GM19455 (cell line): ENCODE data around the gene QSOX1.

Experiments used
- ATAC-seq: cut with Tn5 transposase; IDR thresholded peaks from one replicate; pipeline ENCODE4 v1.9.1; 2021; ENCODE audit not compliant: unreplicated experiment

QSOX1 gene

GRCh38 chr1:180232521-180233043 is 77.9 kb downstream of the QSOX1 start:
- ATAC-seq = no peak

DNA sequence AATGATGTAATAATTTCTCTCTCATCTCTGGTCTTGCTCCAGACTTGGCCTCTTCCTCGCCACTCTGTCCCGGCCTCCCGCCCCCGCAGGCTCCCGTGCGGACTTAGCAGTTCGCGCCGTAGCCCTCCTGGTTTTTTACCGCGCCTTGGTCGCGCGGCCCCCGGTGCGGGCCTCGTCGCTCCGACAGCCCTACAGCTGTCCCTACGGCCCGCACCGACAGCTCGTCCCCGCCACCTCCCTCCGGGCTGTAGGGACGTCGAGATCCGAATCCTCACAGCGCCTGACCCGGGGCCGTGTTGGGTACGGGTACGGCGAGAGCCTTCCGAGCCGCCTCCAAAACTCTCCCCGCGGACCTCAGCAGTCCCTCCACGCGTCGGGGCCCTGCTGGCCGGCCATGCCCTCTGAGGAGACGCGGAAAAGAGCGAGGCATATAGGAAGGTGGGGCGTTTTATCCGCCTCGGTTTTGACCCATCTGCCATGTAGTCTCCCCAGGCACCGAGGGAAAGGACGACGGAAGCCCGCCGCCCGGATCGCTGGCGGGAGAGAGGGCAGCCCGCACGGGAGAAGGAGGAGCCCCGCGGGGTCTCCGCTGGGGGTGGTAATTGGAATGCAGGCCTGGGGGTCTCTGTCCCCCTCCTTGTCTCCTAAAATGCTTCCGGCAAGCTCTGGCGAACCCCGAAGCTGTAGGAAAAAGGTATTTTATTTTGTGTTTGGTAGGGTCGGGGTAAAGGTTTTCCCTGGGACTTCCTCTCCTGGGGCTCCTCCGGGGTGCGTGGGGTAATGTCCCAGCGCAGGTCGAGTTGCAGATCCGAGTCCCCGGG is 78.7 kb downstream of the QSOX1 start:
- ATAC-seq = no peak

- no peak for ATAC-seq
Observed at GRCh38 chr1:180234369-180235076, 79.9 kb downstream of the QSOX1 start.

GRCh38 chr1:180235077-180235501 is 80.4 kb downstream of the QSOX1 start:
- ATAC-seq = no peak

DNA sequence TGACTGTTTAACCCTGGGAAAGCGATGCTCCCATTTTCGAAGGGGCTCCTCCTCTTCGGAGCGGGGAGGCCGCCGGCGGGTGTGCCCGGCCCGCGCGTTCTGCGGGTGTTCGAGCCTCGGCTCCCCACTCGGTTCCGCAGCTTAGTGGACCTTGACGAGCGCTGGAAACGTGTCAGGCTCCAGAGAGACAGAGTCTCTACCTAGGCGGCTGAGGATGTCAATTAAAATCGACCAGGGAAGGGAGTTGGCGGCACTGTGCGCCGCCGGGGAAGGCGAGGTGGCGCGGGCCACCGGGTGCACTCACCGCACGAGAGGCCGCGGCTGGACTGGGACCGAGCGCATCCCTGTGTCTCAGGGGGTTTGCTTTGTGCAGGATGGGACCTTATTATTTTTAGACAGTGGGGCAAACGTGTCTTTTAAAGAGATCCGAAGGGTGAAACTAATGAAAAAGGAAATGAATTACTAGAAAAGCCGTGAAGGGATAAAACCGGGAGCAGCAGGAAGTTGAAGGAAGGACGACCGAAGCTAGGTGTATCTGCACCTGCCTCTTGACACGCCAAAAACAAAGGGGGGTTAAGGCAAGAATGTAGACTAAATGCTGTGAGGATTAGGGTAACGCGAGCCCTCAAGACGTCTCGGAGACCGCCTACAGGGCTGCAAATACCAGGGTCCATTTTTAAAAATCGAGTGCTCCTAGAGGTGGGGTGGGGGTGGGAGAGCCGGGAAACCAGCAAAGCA is 81.0 kb downstream of the QSOX1 start:
- ATAC-seq = no peak

DNA sequence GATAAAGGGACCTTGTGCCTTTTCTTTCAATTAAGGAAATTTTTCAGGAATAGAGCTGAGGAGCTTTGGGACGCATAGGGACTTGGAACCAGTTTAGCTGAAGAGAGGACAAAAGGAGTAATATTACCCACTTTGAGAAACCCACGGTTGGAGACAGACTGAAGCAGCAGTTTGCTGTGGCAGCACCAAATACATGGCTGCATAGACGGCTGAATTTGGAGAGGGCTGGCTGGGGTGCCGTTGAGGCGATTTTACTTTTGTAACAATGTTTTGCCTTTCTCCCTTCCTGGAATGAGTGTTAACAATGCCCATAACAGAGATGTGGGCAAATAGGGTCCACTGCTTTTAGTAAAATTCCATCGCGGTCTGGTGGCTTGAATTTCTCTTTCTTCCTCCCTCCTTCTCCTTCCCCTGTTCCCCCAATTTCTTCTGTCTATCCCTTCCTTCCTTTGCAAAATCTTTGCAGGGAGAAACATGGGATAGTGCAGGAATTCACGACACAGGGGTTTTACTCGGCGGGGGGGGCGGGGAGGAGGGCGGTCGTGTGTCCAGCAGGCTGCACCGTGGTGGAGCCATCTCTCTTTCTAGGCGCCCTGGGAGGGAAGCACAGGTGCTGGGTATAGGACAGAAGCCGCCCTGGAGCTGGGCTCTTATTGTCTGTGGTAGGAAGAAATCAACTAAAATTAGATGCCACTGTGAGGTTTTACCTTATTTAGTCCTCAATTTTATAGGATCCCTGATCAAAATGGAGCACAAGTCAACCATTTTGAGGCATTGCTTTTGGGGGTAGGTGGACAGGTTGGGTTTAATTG is 82.2 kb downstream of the QSOX1 start:
- ATAC-seq = no peak

DNA sequence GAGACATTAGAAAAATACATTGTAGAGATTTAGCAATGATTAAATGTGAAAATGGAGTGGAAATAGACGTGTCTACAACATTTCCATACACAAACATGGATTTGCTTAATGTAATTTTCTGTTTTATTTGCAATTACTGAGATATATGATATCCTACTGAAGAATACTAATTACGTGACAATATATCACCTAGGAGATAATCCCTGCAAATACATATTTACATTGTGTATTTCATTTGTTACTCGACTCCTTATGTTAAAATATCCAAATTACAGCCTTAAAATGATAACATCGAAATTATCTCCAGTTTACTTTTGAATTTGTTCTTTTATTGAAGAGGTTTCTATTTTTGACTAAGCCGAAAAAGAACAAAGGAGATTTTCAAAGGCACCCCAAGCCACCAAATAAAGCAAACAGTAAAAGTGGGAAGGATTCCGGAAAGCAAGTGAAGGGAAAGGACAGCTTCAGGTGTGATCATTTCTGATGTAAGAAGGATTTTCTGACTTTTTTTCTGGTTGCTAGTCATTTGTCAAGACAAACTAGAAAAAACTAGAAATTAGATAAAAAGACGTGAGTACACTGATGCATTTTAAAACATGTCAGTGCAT is 83.3 kb downstream of the QSOX1 start:
- no peak for ATAC-seq

- no peak for ATAC-seq
Observed at GRCh38 chr1:180238675-180239074, 84.0 kb downstream of the QSOX1 start.

GRCh38 chr1:180239145-180240096 is 84.8 kb downstream of the QSOX1 start:
- no peak for ATAC-seq

DNA sequence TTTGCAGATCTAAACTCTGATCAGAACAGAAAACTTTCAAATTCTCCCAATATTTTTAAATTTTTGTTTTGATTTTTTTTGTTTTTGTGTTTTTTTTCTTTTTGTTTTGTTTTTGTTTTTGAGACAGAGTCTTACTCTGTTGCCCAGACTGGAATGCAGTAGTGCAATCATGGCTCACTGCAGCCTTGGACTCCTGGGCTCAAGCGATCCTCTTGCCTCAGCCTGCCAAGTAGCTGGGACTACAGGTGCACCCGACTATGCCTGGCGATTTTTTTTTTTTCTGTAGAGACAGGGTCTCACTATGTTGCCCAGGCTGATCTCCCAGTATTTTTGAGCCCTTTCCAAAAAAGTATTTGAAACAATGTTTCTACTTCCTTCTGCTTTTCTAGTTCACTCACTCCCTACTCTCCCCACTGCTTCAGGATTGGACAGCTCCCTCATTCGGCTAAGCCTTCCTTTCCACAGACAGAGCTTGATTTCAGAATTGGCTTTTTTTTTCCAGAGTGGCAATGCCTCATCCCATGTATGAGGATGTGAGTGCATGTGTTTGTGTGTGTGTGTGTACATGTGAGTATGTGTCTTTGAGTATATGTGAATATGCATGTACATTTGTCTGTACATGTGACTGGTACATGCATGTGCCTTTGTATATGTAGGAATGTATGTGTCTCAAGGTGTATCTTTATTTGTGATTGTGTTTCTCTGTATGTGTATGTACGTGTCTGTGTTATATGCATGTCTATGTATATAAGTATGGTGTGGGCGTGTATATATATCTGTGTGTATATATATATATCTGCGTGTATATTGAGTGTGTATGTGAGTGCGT is 87.3 kb downstream of the QSOX1 start:
- no peak for ATAC-seq

DNA sequence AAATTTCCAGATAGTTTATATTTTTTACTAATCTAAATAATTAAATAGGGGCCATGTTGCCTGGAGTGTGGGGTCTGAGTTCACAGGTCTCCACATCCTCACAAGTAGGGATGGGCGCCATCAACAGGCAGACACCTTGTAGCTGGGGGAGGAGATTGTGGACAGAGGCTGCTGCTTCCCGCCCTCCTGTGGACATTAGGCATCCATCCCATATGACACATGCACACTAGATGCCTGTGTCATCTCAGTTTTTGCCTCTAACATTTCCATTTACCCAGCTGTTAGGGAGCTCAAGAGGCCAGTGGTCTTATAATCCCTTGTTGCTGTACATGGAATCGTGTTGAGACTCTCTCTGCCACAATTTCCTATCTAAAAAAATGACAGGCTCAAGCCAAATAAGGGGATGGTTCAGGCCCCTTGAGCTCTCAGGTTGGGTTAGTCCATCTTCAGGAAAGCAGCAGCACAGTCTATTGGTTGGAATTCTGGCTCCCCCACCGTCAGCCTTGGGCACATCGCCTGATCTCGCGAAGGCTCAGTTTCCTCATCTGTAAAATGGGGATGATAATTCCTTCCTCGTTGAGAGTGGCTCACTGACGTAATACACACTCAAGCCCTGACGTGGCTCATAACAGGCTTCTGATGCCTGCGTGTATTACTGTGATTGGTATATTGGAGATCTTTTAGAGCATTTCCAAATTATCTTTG is 89.0 kb downstream of the QSOX1 start:
- ATAC-seq = no peak

DNA sequence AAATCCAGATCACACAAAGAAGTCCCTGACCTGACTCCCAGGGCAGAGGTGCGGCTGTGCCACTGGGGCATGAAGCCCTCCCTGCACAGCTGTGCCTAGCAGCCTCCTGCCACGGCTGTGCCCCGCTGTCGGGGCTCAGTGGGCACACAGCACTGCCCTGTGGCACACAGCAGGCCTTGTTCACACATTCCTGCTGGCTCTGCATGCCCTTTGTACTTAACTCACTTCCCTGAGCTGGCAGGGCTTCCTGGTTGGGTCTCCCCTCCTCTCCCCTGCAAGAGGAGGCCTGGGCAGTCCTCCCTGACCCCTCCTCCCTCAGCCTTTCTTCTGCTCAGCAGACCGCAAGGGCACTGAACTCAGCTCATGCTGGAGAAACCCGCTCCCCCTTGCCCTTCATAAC is 90.2 kb downstream of the QSOX1 start:
- ATAC-seq = no peak

GRCh38 chr1:180246579-180246978 is 91.9 kb downstream of the QSOX1 start:
- no peak for ATAC-seq

- no peak for ATAC-seq
Observed at GRCh38 chr1:180247061-180247460, 92.4 kb downstream of the QSOX1 start.

- no peak for ATAC-seq
Observed at GRCh38 chr1:180247580-180247979, 92.9 kb downstream of the QSOX1 start.

DNA sequence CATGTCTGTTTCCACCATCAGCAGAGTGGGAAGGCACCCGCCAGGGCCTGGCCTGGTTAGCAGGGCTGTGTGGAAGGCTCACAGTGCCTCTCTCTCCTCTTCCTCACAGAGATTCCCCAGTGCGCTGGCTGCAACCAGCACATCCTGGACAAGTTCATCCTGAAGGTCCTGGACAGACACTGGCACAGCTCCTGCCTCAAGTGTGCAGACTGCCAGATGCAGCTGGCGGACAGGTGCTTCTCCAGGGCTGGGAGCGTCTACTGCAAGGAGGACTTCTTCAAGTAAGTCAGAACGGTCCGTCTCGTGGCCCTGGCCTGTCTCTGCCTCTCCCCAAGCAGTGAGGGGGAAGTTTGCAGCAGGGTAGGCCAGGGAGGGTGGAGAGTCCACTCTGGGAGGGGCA is 93.5 kb downstream of the QSOX1 start:
- no peak for ATAC-seq
